GM12878 (cell line): Measurements from ENCODE around the gene SLC29A4. TPM values are rescaled to one million over a fixed set of nuclear protein-coding genes. Genes with fewer than 3 reads are reported as not detected.

ENCODE experiments used
- ATAC-seq: fragments of 200-7000 bp; cut with Tn5 transposase; 3 replicates; pipeline ENCODE4 v1.9.1; 2020; ENCODE audit warnings: mild to moderate bottlenecking, moderate library complexity
- BruUV-seq: library from RNA; stranded (reverse); fragments of 400-500 nt; replicated peaks from 2 replicates; lab custom pipeline; 2021; lab: Mats Ljungman, UMichigan
- CTCF ChIA-PET: fragments of 300-600 bp; sonication (Branson Sonifier 250); formaldehyde crosslinking; extraction: SDS; loops from one replicate; lab custom pipeline; 2021; ENCODE audit warnings: inconsistent platforms; lab: Yijun Ruan, JAX
- POLR2A ChIA-PET: fragments of 350-600 bp; formaldehyde crosslinking; extraction: SDS; loops from one replicate; lab custom pipeline; 2021; ENCODE audit warnings: inconsistent platforms; lab: Charles Lee
- RAD21 ChIA-PET: fragments of 300-600 bp; sonication (Branson Sonifier 250); formaldehyde crosslinking; loops from one replicate; lab custom pipeline; 2023; ENCODE audit warnings: antibody characterized with exemption; ENCODE audit not compliant: unreplicated experiment; lab: Charles Lee
- SMC1A ChIA-PET: fragments of 300-600 bp; sonication (Branson Sonifier 250); formaldehyde crosslinking; loops from one replicate; lab custom pipeline; 2023; ENCODE audit not compliant: unreplicated experiment, uncharacterized antibody; lab: Charles Lee
- DNase-seq: peaks from one replicate; pipeline ENCODE4 v3.0.0-alpha.2; 2011; ENCODE audit warnings: low read depth, low spot score
- FAIRE-seq: peaks from 3 replicates; lab custom pipeline; 2011; peaks lifted over from hg19 to GRCh38; lab: Jason Lieb, UNC
- H2AFZ ChIP-seq: 2 replicates; pipeline ENCODE4 v1.6.0; 2011; ENCODE audit warnings: low read depth, low read length, control low read depth; ENCODE audit not compliant: control insufficient read depth
- H3K27ac ChIP-seq: 2 replicates; pipeline ENCODE4 v1.5.1; 2011; ENCODE audit warnings: control low read depth; ENCODE audit not compliant: control insufficient read depth, insufficient read depth
- H3K27me3 ChIP-seq, 2 experiments: replicated peaks in 1 of 2; 2 replicates each; pipeline versions ENCODE4 v1.6.0 to v1.6.1; 2011; ENCODE audit warnings: low read length in 1 of 2; ENCODE audit not compliant: control insufficient read depth in 2 of 2, insufficient read depth in 2 of 2
- H3K36me3 ChIP-seq, 2 experiments: 2 replicates each; pipeline ENCODE4 v1.5.1; 2011; ENCODE audit warnings: low read length in 1 of 2; ENCODE audit not compliant: control insufficient read depth in 2 of 2, insufficient read depth in 2 of 2
- H3K4me1 ChIP-seq: 2 replicates; pipeline ENCODE4 v1.6.1; 2011; ENCODE audit warnings: mild to moderate bottlenecking, low read length, moderate library complexity, mixed read lengths; ENCODE audit not compliant: control insufficient read depth, insufficient read depth
- H3K4me2 ChIP-seq: 2 replicates; pipeline ENCODE4 v1.6.0; 2011; ENCODE audit warnings: control low read depth; ENCODE audit not compliant: control insufficient read depth, insufficient read depth
- H3K4me3 ChIP-seq: fragments of 200-600 bp; sonication (generic); 2 replicates; pipeline ENCODE4 v1.5.1; 2016
- H3K79me2 ChIP-seq: 2 replicates; pipeline ENCODE4 v1.6.0; 2011; ENCODE audit warnings: low read length; ENCODE audit not compliant: control insufficient read depth, insufficient read depth
- H3K9ac ChIP-seq: 2 replicates; pipeline ENCODE4 v1.8.0; 2011; ENCODE audit warnings: low read length, control low read depth, mixed read lengths; ENCODE audit not compliant: control insufficient read depth, insufficient read depth
- H3K9me3 ChIP-seq: replicated peaks from 3 replicates; pipeline ENCODE4 v1.5.1; 2011; ENCODE audit warnings: mild to moderate bottlenecking, low read length; ENCODE audit not compliant: control insufficient read depth, insufficient read depth
- H4K20me1 ChIP-seq: 2 replicates; pipeline ENCODE4 v1.6.0; 2011; ENCODE audit not compliant: control insufficient read depth, insufficient read depth
- ATF3 ChIP-seq: IDR thresholded peaks from 2 replicates; pipeline ENCODE4 v1.6.1; 2011; ENCODE audit warnings: low read depth, mild to moderate bottlenecking, low read length, moderate library complexity, borderline replicate concordance; ENCODE audit errors: extremely low read depth
- CHD2 ChIP-seq: IDR thresholded peaks from 2 replicates; pipeline ENCODE4 v1.6.1; 2011; ENCODE audit warnings: low read depth, low read length, improper control_type of control experiment, borderline replicate concordance
- E2F4 ChIP-seq: IDR thresholded peaks from 2 replicates; pipeline ENCODE4 v1.6.1; 2012; ENCODE audit warnings: low read depth, low read length, improper control_type of control experiment
- E4F1 ChIP-seq: fragments of 450-650 bp; IDR thresholded peaks from 2 replicates; pipeline ENCODE4 v1.6.1; 2018; ENCODE audit warnings: borderline replicate concordance, mild to moderate bottlenecking; ENCODE audit not compliant: partially characterized antibody
- RB1 ChIP-seq: fragments of 450-650 bp; formaldehyde crosslinking; IDR thresholded peaks from 2 replicates; pipeline ENCODE4 v1.6.1; 2017; ENCODE audit warnings: mild to moderate bottlenecking, borderline replicate concordance
- RUNX3 ChIP-seq: IDR thresholded peaks from 2 replicates; pipeline ENCODE4 v1.6.1; 2012; ENCODE audit warnings: low read length, inconsistent platforms
- STAT3 ChIP-seq: IDR thresholded peaks from 2 replicates; pipeline ENCODE4 v1.6.1; 2011; ENCODE audit warnings: low read depth, low read length, improper control_type of control experiment
- SUZ12 ChIP-seq: fragments of 200-600 bp; sonication (generic); IDR thresholded peaks from one replicate; pipeline ENCODE4 v1.6.1; 2018; ENCODE audit warnings: antibody characterized with exemption, mild to moderate bottlenecking; ENCODE audit not compliant: unreplicated experiment
- TAF1 ChIP-seq: IDR thresholded peaks from 2 replicates; pipeline ENCODE4 v1.6.1; 2011; ENCODE audit warnings: mild to moderate bottlenecking, low read depth, low read length, borderline replicate concordance
- WGBS: methylation state at CpG from one replicate; pipeline ENCODE4 v1.1.6; 2016; ENCODE audit warnings: low lambda C conversion rate; ENCODE audit not compliant: insufficient replicate concordance, insufficient coverage; ENCODE audit errors: missing lambda C conversion rate; 5-methylcytosine and 5-hydroxymethylcytosine counted together
- in situ Hi-C: fragments of 300-500 bp; cut with MboI; formaldehyde crosslinking; loops from 9 replicates; pipeline ENCODE4 v1.14.3; 2018; ENCODE audit warnings: mixed read lengths
- intact Hi-C: fragments of 100-400 bp; cut with micrococcal nuclease; formaldehyde crosslinking; loops from one replicate; pipeline ENCODE4 v1.14.2; 2022; ENCODE audit not compliant: unreplicated experiment
- polyA plus RNA-seq, 11 experiments: library from polyadenylated mRNA; depleted of rRNA in 4 of 11; unstranded in 6 of 11; stranded (reverse) in 5 of 11; fragments of >200 nt; fragmentation: Nextera tagmentation in 4 of 11; fragmentation: Illumina TruSeq in 1 of 11; extraction: Ambion mirVana in 4 of 11; extraction: Trizol in 1 of 11; gene quantifications; 1 replicate in 1 of 11; 2 replicates in 10 of 11; pipeline versions ENCODE4 v1.2.1 to v1.2.3, GENCODE V29; 2011 to 2016; ENCODE audit warnings: inconsistent platforms in 2 of 11, missing spikeins in 2 of 11, low read depth in 1 of 11
- total RNA-seq, 4 experiments: library from RNA; depleted of rRNA in 3 of 4; stranded (reverse); fragments of >200 nt in 3 of 4; fragmentation: Illumina TruSeq in 1 of 4; extraction: Trizol in 1 of 4; gene quantifications; 2 replicates each; pipeline versions ENCODE4 v1.2.1 to v1.2.3, GENCODE V29; 2013 to 2021
- TF ChIP-seq, protein P1 (sequence below): fragments of 450-650 bp; IDR thresholded peaks from 2 replicates; pipeline ENCODE4 v1.6.1; 2017; ENCODE audit warnings: low read depth, mild to moderate bottlenecking, moderate library complexity
- TF ChIP-seq, protein P2 (sequence below): fragments of 450-650 bp; formaldehyde crosslinking; IDR thresholded peaks from 2 replicates; pipeline ENCODE4 v1.4.0; 2022; ENCODE audit warnings: mild to moderate bottlenecking, moderate library complexity
- TF ChIP-seq, protein P3 (sequence below): fragments of 450-650 bp; IDR thresholded peaks from 2 replicates; pipeline ENCODE4 v1.6.1; 2016; ENCODE audit warnings: mild to moderate bottlenecking

The SLC29A4 gene
- total and polyA plus RNA-seq, 10 of the 15 experiments (the other 5 are each of a cell fraction or from before 2014, with no cell fraction given) = 0.11 to 0.72 (median 0.23) TPM; not detected in 3

GRCh38 chr7:5320391-5320790 is 37.6 kb downstream of the SLC29A4 start:
- in situ Hi-C loops (no loop called here), intact Hi-C loops (no loop called here)
- Histone ChIP-seq H3K4me2 (no peak overlapping the region), H3K9me3 (peaks cover 4% of the 10 kb centered on the region; the same call in 2 of the 3 replicates), H3K36me3 (peaks cover 1 to 5% of the 10 kb centered on the region in 2 experiments; a peak in 1 of 4 replicates), H3K27ac (no peak overlapping the region), H3K4me3 (no peak overlapping the region), H3K79me2 (no peaks in the 10 kb centered on the region), H4K20me1 (no peaks in the 10 kb centered on the region), H3K9ac (no peak overlapping the region), H3K27me3 (no peaks in the 10 kb centered on the region), H3K4me1 (no peaks in the 10 kb centered on the region), H2AFZ (no peak overlapping the region)
- ChIA-PET RAD21 (no interaction called here), POLR2A (no interaction called here), SMC1A (no interaction called here), CTCF (no interaction called here)
- FAIRE-seq = no peak
- DNase-seq = no peak
- 97% methylated on average over 10 of the region's 13 CpGs for WGBS
- no peak for ATAC-seq
- BruUV-seq = no TSS peak
- TF ChIP-seq RB1 (no peak), E4F1 (no peak), ATF3 (no peak), SUZ12 (no peak), STAT3 (no peak), RUNX3 (no peak), TAF1 (no peak), CHD2 (no peak), E2F4 (no peak)
- TF ChIP-seq, protein P1, sequence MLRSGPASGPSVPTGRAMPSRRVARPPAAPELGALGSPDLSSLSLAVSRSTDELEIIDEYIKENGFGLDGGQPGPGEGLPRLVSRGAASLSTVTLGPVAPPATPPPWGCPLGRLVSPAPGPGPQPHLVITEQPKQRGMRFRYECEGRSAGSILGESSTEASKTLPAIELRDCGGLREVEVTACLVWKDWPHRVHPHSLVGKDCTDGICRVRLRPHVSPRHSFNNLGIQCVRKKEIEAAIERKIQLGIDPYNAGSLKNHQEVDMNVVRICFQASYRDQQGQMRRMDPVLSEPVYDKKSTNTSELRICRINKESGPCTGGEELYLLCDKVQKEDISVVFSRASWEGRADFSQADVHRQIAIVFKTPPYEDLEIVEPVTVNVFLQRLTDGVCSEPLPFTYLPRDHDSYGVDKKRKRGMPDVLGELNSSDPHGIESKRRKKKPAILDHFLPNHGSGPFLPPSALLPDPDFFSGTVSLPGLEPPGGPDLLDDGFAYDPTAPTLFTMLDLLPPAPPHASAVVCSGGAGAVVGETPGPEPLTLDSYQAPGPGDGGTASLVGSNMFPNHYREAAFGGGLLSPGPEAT = no peak
- TF ChIP-seq, protein P2, sequence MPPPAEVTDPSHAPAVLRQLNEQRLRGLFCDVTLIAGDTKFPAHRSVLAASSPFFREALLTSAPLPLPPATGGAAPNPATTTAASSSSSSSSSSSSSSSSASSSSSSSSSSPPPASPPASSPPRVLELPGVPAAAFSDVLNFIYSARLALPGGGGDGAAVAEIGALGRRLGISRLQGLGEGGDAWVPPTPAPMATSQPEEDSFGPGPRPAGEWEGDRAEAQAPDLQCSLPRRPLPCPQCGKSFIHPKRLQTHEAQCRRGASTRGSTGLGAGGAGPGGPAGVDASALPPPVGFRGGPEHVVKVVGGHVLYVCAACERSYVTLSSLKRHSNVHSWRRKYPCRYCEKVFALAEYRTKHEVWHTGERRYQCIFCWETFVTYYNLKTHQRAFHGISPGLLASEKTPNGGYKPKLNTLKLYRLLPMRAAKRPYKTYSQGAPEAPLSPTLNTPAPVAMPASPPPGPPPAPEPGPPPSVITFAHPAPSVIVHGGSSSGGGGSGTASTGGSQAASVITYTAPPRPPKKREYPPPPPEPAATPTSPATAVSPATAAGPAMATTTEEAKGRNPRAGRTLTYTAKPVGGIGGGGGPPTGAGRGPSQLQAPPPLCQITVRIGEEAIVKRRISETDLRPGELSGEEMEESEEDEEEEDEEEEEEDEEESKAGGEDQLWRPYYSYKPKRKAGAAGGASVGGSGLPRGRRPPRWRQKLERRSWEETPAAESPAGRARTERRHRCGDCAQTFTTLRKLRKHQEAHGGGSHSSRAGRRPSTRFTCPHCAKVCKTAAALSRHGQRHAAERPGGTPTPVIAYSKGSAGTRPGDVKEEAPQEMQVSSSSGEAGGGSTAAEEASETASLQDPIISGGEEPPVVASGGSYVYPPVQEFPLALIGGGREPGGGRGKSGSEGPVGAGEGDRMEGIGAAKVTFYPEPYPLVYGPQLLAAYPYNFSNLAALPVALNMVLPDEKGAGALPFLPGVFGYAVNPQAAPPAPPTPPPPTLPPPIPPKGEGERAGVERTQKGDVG = no peak
- TF ChIP-seq, protein P3, sequence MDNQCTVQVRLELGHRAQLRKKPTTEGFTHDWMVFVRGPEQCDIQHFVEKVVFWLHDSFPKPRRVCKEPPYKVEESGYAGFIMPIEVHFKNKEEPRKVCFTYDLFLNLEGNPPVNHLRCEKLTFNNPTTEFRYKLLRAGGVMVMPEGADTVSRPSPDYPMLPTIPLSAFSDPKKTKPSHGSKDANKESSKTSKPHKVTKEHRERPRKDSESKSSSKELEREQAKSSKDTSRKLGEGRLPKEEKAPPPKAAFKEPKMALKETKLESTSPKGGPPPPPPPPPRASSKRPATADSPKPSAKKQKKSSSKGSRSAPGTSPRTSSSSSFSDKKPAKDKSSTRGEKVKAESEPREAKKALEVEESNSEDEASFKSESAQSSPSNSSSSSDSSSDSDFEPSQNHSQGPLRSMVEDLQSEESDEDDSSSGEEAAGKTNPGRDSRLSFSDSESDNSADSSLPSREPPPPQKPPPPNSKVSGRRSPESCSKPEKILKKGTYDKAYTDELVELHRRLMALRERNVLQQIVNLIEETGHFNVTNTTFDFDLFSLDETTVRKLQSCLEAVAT = no peak
